ENCODE results near the gene POLR2A.
"Not testable (repeated sequence)": the region's sequence is repeated elsewhere in the genome, so short reads cannot be mapped to it uniquely, and the experiment has no call there.

Gene POLR2A

DNA sequence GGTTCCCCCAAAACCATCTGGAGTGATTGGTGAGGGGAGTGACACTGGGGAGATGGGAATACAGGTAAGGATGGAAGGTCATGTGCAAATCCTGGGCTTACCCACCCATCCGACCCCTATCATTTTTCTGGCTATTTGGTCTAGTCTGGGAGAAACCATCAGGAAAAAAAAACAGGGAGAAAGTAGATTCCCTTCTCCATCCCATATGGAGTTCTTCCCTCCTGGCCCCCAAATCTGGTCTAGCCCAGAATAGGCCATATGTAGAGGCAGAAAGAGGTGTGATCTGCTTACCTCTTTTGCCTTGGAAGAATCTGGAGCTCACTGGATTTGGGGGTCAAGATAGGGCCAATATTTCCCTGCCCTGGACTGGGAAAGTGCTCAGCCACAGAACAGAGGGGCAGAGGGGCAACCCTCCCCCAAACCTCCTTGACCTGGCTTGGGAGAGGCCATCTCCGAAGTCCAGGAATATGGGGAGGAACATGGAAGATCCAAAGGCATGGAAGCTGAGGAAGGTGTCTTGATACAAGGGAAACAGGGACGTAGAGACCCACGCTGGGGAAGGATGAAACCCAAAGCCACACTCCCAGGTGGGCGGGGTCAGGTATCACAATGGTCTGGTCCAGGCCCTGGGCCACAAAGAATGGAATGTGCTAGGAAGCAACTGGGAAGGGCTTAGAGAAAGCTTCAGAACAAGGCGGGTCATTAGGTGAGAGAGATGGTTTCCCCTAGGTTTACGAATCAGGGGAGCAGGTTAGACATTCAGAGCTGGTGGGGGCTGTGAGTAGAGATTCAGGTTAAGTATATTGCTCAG is 23.1 kb upstream of the POLR2A start:
- no peak for DNase-seq

DNA sequence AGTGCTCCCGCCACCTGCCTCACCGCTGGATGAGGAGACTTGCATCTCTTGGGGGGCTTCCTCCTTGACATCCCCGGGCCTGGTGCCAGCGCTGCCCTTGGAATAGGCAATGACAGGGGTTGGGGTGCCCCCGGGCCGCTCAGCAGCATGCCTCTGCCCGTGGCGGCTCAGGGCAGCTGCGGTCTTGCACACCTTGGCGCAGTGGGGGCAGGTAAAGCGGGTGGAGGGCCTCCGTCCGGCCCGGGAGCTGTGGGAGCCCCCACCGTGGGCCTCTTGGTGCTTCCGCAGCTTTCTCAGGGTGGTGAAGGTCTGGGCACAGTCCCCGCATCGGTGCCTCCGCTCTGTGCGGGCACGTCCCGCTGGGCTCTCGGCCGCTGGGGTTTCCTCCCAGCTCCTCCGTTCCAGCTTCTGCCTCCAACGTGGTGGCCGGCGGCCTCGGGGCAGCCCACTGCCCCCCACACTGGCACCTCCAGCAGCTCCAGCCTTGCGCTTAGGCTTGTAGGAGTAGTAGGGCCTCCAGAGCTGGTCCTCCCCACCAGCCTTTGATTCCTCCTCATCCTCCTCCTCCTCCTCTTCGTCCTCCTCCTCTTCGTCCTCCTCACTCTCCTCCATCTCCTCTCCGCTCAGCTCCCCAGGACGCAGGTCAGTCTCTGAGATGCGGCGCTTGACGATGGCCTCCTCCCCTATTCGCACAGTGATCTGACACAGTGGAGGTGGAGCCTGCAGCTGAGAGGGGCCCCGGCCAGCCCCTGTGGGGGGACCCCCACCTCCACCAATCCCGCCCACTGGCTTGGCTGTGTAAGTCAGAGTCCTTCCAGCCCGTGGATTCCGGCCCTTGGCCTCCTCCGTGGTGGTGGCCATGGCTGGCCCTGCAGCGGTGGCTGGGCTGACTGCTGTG is 21.4 kb upstream of the POLR2A start:
- no peak for DNase-seq

DNA sequence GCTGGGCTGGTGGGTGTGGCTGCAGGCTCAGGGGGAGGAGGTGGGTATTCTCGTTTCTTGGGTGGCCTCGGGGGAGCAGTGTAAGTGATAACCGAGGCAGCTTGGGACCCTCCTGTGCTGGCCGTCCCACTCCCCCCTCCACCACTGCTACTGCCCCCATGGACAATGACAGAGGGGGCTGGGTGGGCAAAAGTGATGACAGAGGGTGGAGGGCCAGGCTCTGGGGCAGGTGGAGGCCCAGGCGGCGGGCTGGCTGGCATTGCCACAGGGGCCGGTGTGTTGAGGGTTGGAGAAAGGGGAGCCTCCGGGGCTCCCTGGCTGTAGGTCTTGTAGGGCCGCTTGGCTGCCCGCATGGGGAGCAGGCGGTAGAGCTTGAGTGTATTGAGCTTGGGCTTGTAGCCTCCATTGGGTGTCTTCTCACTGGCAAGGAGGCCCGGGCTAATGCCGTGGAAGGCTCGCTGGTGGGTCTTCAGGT is 20.8 kb upstream of the POLR2A start:
- no peak for DNase-seq

DNA sequence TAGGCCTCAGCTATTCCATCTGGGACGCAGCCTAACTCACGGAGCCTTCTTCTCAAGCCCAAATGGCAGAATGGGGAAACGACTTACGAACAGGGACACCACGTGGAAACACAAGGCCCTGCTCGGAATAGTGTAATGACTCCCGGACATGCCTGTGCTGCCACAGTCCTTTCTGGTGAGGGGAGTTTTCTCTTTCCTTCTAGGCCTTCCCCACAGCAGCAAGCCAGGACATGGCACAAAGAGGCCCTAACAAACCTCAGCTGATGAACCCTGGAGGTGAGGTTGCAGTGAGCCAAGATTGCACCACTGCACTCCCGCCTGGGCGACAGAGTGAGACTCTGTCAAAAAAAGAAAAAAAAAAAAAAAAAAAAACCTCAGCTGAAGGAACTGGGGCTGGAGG is 20.1 kb upstream of the POLR2A start:
- no peak for DNase-seq

DNA sequence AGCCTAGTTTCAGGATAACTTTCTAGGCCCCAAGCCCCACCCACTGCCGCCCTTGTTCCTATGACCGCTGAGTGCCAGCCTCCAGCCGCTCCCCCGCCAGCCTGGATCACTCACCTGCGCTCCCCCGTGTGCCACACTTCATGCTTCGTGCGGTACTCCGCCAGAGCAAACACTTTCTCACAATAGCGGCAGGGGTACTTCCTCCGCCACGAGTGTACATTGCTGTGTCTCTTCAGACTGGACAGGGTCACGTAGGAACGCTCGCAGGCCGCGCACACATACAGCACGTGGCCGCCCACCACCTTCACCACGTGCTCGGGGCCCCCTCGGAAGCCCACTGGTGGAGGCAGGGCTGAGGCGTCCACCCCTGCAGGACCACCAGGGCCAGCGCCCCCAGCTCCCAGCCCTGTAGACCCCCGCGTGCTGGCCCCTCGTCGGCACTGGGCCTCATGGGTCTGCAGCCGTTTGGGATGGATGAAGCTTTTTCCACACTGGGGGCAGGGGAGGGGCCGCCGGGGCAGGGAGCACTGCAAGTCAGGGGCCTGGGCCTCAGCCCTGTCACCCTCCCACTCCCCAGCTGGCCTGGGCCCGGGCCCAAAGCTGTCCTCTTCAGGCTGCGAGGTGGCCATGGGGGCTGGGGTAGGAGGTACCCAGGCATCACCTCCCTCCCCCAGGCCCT is 18.4 kb upstream of the POLR2A start:
- DNase-seq, result no peak

DNA sequence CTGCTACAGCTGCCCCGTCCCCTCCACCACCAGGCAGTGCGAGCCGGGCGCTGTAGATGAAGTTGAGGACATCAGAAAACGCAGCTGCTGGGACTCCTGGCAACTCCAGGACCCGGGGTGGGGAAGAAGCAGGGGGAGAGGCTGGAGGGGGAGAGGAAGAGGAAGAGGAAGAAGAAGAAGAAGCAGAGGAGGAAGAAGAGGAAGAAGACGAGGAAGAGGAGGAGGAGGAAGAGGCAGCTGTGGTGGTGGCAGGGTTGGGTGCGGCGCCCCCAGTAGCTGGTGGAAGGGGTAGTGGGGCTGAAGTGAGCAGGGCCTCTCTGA is 17.9 kb upstream of the POLR2A start:
- DNase-seq, result no peak

DNA sequence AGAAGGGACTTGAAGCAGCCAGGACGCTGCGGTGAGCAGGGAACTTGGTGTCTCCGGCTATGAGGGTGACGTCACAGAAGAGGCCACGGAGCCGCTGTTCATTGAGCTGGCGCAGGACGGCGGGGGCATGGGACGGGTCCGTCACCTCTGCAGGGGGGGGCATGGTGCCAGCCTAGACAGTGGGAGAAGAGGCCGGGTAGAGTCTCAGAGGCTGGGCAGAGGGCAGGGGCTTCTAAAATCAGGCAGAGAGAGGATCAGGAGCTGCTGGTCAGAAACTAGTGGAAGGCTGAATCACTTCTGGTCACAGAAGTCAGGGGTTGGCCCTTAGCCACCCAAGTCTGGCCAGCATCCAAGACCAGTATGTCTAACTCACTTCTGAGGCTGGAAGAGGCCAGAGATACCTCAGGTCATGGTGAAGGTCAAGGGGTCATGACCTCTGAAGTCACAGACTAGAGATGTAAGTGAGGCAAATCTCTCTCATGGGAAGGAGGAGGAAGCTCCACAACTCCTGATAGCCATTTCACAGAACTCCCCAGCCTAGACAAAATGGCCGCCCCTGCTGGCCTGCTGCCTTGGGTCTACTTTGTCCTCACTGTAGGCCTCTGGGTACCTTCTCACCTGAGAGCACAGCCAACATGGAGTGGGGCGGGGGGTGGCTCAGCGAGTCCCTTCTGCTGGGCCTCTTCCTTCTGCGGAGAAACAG is 17.4 kb upstream of the POLR2A start:
- no peak for DNase-seq

DNA sequence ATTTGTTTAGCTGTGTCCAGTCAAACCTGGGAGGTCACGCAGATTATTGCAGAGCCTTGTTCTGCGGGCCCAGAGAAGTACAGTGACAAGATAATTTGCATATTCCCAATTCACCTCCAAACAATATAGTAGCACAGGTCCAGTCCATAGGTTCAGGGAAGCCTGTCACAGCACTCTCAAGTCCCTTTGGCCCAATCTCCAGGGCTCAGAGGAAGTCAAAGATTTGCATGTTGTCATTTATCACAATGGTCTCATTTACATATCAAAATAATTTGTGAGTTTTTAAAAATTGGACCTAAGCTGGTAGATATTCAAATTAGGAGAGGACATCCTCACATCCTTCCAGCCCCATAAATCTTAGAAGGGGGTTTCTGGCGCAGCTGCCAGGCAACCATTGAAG is 16.7 kb upstream of the POLR2A start:
- DNase-seq, result no peak

DNA sequence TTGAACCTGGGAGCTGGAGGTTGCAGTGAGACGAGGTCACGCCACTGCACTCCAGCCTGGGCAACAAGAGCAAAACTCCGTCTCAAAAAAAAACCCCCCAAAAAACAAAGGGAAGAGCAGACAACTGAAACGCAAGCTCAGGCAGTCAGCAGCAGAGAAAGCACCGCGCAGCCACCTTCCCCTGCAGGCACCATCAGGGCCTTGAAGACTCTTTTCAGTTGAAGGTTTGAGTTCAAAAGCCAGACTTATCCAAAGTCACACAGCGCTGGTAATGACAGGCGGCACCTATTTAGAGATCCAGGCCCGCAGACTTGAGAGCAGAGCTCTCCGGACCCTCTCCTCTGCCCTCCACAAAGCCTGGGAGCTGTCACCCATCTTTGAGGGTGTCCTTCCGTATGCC is 15.9 kb upstream of the POLR2A start:
- no peak for DNase-seq

DNA sequence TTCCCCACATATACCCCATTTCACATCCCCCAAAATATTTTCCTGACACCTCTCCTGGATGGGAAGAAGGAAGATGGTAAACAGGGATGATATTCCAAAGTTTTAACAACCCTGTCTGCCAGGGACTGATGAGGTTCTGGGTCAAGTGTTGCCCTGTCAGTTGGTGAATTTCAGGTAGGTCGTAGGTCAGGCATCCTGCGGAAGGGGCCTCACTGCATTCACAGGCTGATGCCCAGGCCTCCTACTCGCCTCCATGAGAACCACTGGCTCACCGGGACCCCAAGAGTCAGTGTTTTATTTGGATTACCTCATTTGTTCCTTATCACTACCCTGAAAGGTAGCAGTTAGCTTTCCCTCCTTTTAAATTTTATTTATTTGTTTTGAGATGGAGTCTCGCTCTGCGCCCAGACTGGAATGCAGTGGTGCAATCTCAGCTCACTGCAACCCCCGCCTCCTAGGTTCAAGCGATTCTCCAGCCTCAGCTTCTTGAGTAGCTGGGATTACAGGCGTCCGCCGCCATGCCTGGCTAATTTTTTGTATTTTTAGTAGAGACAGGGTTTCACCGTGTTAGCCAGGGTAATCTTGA is 15.3 kb upstream of the POLR2A start:
- no peak for DNase-seq

DNA sequence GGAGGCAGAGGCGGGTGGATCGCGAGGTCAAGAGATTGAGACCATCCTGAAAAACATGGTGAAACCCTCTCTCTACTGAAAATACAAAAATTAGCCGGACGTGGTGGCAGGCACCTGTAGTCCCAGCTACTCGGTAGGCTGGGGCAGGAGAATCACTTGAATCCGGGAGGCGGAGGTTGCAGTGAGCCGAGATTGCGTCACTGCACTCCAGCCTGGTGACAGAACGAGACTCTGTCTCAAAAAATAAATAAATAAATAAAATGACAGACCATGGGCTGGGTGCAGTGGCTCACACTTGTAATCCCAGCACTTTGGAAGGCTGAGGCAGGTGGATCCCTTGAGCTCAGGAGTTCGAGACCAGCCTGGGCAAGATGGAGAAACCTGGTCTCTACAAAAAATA is 14.3 kb upstream of the POLR2A start:
- DNase-seq, result not testable (repeated sequence)

DNA sequence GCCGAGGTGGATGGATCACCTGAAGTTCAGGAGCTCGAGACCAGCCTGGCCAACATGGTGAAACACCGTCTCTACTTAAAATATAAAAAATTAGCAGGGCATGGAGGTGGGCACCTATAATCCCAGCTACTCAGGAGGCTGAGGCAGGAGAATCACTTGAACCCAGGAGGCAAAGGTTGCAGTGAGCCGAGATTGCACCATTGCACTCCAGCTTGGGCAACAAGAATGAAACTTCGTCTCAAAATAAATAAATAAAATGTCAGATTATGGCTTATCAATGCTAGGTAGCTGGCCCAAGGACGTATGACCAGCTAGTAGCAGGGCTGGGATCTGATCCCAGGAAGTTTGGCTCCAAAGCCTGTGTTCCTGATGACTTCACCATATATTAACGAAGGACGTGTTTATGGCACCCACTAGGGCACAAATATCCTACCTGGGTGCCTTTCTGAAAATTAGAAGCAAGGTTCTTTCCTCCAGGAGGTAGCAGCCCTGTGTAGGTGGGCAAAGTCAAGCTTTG is 13.7 kb upstream of the POLR2A start:
- not testable (repeated sequence) for DNase-seq

DNA sequence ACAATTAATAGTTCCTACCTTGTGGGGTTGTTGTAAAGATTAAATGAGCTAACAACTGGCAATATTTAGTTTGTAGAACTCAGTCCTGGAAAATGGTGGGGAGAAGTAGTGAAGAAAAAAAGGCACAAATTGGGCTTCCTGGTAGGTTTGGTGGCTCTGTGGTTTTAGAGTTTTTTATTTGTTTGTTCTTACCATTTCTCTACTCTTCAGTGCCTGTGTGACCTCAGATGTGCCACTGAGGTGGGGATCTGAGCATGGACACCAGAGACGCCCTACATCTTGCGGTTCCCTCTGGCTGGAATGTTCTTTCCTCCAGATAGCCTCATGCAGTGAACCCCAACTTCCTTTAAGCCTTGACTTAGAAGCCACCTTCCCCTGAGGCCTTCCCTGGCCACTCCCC is 12.4 kb upstream of the POLR2A start:
- no peak for DNase-seq

DNA sequence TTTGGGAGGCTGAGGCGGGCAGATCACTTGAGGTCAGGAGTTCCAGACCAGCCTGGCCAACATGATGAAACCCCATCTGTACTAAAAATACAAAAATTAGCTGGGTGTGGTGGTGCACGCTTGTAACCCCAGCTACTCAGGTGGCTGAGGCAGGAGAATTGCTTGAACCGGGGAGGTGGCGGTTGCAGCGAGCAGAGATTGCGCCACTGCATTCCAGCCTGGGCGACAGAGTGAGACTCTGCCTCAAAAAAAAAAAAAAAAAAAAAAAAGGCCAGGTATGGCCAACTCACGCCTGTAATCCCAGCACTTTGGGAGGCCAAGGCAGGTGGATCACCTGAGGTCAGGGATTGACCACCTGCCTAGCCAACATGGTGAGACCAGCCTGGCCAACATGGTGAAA is 9.4 kb upstream of the POLR2A start:
- DNase-seq, result not testable (repeated sequence)

DNA sequence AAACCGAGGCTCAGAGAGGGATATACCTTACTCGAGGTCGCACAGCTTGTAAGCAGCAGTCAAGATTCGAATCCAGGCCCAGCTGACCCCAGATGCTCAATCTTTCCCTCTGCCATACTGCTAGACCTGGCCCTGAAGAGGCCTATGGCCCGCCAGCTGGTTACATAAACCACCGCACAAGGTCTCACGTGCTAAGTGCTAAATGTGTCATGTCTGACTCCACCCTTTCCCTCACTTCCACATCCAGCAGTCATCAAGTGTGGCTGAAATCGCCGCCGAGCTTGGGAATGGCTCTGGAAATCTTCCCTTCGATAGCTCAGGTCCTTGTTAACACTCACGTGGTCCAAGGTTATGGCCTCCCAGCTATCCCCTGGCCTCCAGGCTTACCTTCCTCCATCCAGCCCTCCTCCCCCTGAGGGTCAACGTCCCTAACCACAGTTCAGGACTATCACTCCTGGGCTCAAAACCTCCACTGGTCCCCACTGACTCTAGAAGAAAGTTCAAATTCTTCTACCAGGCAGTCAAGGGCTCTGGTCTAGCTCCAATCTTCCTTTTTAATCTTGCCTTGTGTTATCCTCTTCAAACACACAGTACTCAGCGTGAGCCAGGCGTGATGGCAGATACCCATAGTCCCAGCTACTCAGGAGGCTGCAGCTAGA is 8.3 kb upstream of the POLR2A start:
- DNase-seq, result no peak

DNA sequence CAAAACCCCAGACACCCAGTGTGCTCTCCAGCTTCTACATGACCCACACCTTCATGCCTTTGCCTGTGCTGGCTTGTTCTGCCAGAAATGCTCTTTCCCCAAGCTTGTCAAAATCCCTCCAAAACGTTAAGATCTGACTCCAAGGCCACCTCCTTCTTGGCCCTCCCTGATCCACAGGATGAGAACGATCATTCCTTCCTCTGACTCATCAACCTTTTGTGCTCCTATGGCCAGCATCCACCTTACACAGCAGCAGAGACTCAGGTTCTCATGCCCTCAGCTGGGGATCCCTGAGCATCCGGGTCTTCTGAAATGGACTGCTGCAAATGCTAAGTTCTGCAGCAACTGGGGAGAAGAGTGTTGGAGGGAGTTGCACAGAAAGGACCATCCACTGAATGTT is 7.7 kb upstream of the POLR2A start:
- no peak for DNase-seq

DNA sequence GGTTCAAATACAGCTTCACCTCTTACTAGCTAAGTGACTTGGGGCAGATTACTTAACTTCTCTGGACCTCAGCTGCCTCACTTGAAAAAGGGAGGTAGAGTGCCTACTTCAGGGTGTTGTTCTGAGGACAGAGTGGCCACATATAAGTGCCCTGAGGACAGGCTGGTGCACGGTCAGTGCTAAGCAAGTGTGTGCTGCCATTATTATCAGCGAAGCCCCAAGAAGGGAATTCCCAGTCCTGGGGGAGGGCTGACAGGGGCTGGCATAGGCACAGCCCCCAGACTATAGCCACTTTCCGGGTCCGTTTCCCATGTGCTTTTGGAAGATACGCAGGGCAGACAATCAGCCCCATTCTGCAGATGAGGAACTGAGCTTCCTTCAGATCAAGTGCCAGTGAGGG is 7.2 kb upstream of the POLR2A start:
- no peak for DNase-seq

DNA sequence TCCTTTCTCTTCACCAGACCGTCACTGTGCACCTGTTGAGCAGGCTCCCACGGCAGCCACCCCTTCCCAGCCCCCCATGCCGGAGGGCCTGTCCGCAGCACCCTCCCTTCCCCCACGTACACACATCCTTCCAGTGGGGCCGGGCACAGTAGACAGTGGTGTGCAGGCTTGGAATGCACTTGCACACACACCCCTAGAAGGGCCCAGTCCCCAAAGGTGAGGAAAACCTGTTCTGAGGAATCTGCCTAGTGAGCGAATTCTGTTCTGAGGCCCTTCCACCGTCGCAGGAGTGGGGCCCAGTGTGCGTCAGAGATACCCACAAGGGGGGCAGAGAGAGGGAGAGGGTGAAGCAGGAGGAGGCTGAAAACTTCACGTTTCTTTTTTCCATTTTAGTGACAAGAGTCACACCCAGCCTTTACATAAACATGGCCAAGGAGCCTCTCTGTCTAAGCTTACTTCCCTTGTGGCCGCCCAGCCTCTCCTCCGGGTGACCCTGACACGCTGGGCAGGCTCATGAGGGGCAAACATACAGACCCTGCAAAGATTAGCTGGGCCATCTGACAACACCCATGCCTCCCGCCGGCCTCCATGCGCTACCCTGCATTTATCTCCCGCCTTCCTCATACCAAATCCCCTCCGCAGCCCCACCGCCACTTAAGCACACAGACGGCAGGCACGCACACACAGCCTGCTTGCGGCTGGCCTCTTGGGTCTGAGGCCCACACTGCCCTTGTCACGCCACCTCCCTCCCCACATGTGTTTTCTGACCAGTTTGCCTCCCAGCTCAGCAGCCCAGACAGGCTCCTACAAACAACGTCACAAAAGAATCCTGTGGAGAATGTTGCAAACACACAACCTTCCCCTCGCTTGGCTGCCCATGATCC is 6.5 kb upstream of the POLR2A start:
- DNase-seq, result no peak

DNA sequence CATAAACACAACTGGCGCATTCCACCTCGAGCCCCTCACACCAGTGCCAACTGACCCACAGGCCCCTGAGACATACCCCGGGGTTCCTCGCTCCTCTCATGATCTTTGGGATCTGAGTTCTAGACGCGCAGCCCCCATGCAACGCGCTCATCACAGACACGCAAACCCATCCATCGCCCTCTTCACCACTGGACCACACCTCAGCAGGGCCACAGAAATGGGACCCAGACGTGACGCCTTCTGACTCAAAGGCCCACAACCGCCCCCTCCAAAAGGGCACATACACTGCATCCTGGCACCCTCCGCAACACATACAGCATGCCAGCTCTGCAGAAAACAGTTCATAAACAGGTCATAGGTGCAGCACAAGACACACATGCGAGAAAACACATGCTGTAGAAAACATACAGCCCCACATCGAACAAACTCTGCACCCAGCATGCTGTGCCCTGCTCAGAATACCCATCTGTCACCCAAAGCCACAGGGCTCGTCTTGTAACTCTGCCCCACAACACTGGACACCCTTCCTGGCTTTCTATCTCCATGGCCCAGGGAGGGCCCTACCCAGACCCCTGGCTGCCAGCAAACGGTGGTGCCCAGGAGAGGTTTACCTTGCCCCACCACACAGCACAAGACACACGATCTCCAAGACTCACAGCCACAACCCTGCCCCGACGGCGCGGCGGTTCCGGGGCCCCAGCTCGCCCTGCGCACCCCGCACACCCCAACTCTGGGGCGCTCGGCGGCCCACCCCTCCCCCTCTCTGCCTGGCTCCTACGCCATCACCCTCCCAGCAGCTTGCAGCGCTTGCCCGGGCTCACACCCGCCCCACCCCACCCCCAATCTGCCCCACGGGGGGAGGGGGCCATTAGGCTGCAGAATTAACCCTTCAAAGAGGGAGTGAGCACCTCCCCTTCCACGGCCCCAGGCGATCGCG is 5.6 kb upstream of the POLR2A start:
- DNase-seq, result no peak
